SK-N-SH treated with all-trans-retinoic acid at 6 μM for 48 hours (cell line): ENCODE data around the gene BRINP3.

Source experiments
- ATAC-seq: fragments of 200-7000 bp; cut with Tn5 transposase; 3 replicates; pipeline ENCODE4 v1.9.1; 2020; ENCODE audit warnings: mild to moderate bottlenecking, moderate library complexity
- ARNTL ChIP-seq: fragments of 450-650 bp; formaldehyde crosslinking; IDR thresholded peaks from 2 replicates; pipeline ENCODE4 v1.5.0; 2020; ENCODE audit warnings: low read depth, mild to moderate bottlenecking, moderate library complexity, borderline replicate concordance
- BACH2 ChIP-seq: fragments of 250-450 bp; sonication (Bioruptor Pico); IDR thresholded peaks from 2 replicates; pipeline ENCODE4 v1.9.0; 2021; ENCODE audit warnings: mild to moderate bottlenecking, borderline replicate concordance
- CREB5 ChIP-seq: fragments of 250-450 bp; sonication (Bioruptor Pico); IDR thresholded peaks from 2 replicates; pipeline ENCODE4 v1.5.1; 2020; ENCODE audit warnings: low read depth, mild to moderate bottlenecking, moderate library complexity
- CSDC2 ChIP-seq: fragments of 250-450 bp; sonication (Bioruptor Pico); IDR thresholded peaks from 2 replicates; pipeline ENCODE4 v1.5.0; 2020; ENCODE audit warnings: mild to moderate bottlenecking, moderate library complexity
- CSRNP3 ChIP-seq: fragments of 250-450 bp; sonication (Bioruptor Pico); IDR thresholded peaks from 2 replicates; pipeline ENCODE4 v1.5.1; 2021; ENCODE audit warnings: mild to moderate bottlenecking, moderate library complexity
- ESRRG ChIP-seq: fragments of 250-450 bp; sonication (Bioruptor Pico); IDR thresholded peaks from 2 replicates; pipeline ENCODE4 v1.6.1; 2021; ENCODE audit warnings: mild to moderate bottlenecking
- GLIS3 ChIP-seq: fragments of 250-450 bp; sonication (Bioruptor Pico); IDR thresholded peaks from 2 replicates; pipeline ENCODE4 v1.5.0; 2020; ENCODE audit warnings: mild to moderate bottlenecking, moderate library complexity
- ISL1 ChIP-seq: fragments of 250-450 bp; sonication (Bioruptor Pico); IDR thresholded peaks from 2 replicates; pipeline ENCODE4 v2.1.2; 2022; ENCODE audit warnings: mild to moderate bottlenecking, moderate library complexity
- OSR1 ChIP-seq: fragments of 250-450 bp; sonication (Bioruptor Pico); IDR thresholded peaks from 2 replicates; pipeline ENCODE4 v1.8.0; 2022; ENCODE audit warnings: moderate library complexity, mild to moderate bottlenecking, inconsistent platforms
- PATZ1 ChIP-seq: fragments of 250-450 bp; sonication (Bioruptor Pico); IDR thresholded peaks from 2 replicates; pipeline ENCODE4 v1.8.0; 2020; ENCODE audit warnings: mild to moderate bottlenecking, moderate library complexity, borderline replicate concordance
- POU6F1 ChIP-seq: fragments of 250-450 bp; sonication (Bioruptor Pico); IDR thresholded peaks from 2 replicates; pipeline ENCODE4 v1.8.0; 2021; ENCODE audit warnings: low read depth, mild to moderate bottlenecking, moderate library complexity, borderline replicate concordance
- PPARA ChIP-seq: fragments of 250-450 bp; sonication (Bioruptor Pico); IDR thresholded peaks from 2 replicates; pipeline ENCODE4 v1.5.0; 2020; ENCODE audit warnings: mild to moderate bottlenecking, borderline replicate concordance
- RARB ChIP-seq: fragments of 250-450 bp; sonication (Bioruptor Pico); IDR thresholded peaks from 2 replicates; pipeline ENCODE4 v1.8.0; 2021; ENCODE audit warnings: mild to moderate bottlenecking, moderate library complexity
- SNAI2 ChIP-seq: fragments of 250-450 bp; sonication (Bioruptor Pico); IDR thresholded peaks from 2 replicates; pipeline ENCODE4 v1.5.0; 2020; ENCODE audit warnings: mild to moderate bottlenecking, moderate library complexity
- TCF4 ChIP-seq: fragments of 250-450 bp; sonication (Bioruptor Pico); IDR thresholded peaks from 2 replicates; pipeline ENCODE4 v1.8.0; 2021; ENCODE audit warnings: mild to moderate bottlenecking, moderate library complexity, borderline replicate concordance
- TOX ChIP-seq: fragments of 250-450 bp; sonication (Bioruptor Pico); IDR thresholded peaks from 2 replicates; pipeline ENCODE4 v1.8.0; 2021; ENCODE audit warnings: mild to moderate bottlenecking, moderate library complexity, borderline replicate concordance
- TSHZ2 ChIP-seq: fragments of 250-450 bp; sonication (Bioruptor Pico); IDR thresholded peaks from 2 replicates; pipeline ENCODE4 v1.5.0; 2020; ENCODE audit warnings: mild to moderate bottlenecking, moderate library complexity
- ZFP3 ChIP-seq: fragments of 250-450 bp; sonication (Bioruptor Pico); IDR thresholded peaks from 2 replicates; pipeline ENCODE4 v1.5.0; 2020; ENCODE audit warnings: mild to moderate bottlenecking, moderate library complexity
- ZFP30 ChIP-seq: fragments of 450-650 bp; formaldehyde crosslinking; IDR thresholded peaks from 2 replicates; pipeline ENCODE4 v1.5.0; 2022; ENCODE audit warnings: mild to moderate bottlenecking, moderate library complexity
- ZNF565 ChIP-seq: fragments of 450-650 bp; formaldehyde crosslinking; conservative IDR thresholded peaks from 2 replicates; pipeline ENCODE4 v1.5.0; 2020; ENCODE audit warnings: low read depth, mild to moderate bottlenecking, moderate library complexity
- ZNF70 ChIP-seq: fragments of 450-650 bp; formaldehyde crosslinking; IDR thresholded peaks from 2 replicates; pipeline ENCODE4 v1.5.0; 2020; ENCODE audit warnings: mild to moderate bottlenecking, moderate library complexity
- ZNF8 ChIP-seq: fragments of 450-650 bp; formaldehyde crosslinking; IDR thresholded peaks from 2 replicates; pipeline ENCODE4 v1.5.0; 2020; ENCODE audit warnings: mild to moderate bottlenecking, moderate library complexity

The BRINP3 gene

GRCh38 chr1:190084552-190084951 lies 393.1 kb downstream of the BRINP3 start:
- 0 out of 3 replicates have a peak, but pooled peaks have one; percentile 31 for ATAC-seq
- TF ChIP-seq CREB5 (CRISPR knock-in tag) (no peak), CSRNP3 (CRISPR knock-in tag) (no peak)
- TF ChIP-seq, all 23 proteins: peak for 0

- TF ChIP-seq GLIS3 (CRISPR knock-in tag): no peak
- TF ChIP-seq ZFP30 (CRISPR knock-in tag): no peak
- no peak for TF ChIP-seq RARB (CRISPR knock-in tag)
- TF ChIP-seq TOX (CRISPR knock-in tag): no peak
- no peak for TF ChIP-seq TSHZ2 (CRISPR knock-in tag)
- TF ChIP-seq CSDC2 (CRISPR knock-in tag): no peak
- TF ChIP-seq CREB5 (CRISPR knock-in tag): no peak
- no peak for TF ChIP-seq SNAI2 (CRISPR knock-in tag)
- no peak for TF ChIP-seq ISL1 (CRISPR knock-in tag)
- no peak for TF ChIP-seq ZNF565 (CRISPR knock-in tag)
- TF ChIP-seq PPARA (CRISPR knock-in tag): no peak
- no peak for TF ChIP-seq BACH2
- no peak for TF ChIP-seq TCF4 (CRISPR knock-in tag)
- no peak for TF ChIP-seq ZFP3
- TF ChIP-seq ZNF8 (CRISPR knock-in tag): no peak
- TF ChIP-seq ESRRG (CRISPR knock-in tag): no peak
- TF ChIP-seq PATZ1 (CRISPR knock-in tag): no peak
- no peak for TF ChIP-seq POU6F1 (CRISPR knock-in tag)
- no peak for TF ChIP-seq ARNTL (CRISPR knock-in tag)
- TF ChIP-seq ZNF70: no peak
- ATAC-seq: no peak
Observed at GRCh38 chr1:190068304-190068703, 409.4 kb downstream of the BRINP3 start.

- peak; percentile 63; the same call in 1 of the 3 replicates for ATAC-seq
- TF ChIP-seq OSR1 (no peak), ZNF70 (no peak), TSHZ2 (CRISPR knock-in tag) (no peak), TOX (CRISPR knock-in tag) (no peak), ZFP3 (no peak), POU6F1 (CRISPR knock-in tag) (no peak)
Observed at GRCh38 chr1:190067592-190067991, 410.1 kb downstream of the BRINP3 start.
